SKM-1 (cell line): ENCODE measurements around the gene MCU.
"Not testable (repeated sequence)": the region's sequence is repeated elsewhere in the genome, so short reads cannot be mapped to it uniquely, and the experiment has no call there.

Experiments used
- DNase-seq: peaks from one replicate; lab custom pipeline; 2025; ENCODE audit not compliant: unreplicated experiment; lab: John Stamatoyannopoulos, UW

Gene MCU

DNA sequence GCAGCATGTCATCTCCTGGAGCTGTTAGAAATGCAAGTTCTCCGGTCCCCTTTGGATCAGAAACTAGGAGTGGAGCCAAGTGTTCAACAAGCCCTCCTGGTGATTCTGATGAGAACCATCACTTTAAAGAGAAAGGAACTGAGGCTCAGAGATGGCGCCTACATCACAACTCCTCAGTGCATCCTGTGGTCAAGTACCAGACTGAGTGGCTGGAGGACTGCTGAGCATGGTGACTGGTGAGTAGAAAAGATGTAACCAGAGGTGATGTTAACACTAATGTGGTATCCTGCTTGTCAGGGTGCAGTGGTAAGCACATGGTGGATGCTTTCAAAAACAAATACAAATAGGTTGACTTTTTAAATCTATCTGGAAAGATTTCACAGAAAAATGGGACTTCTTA is 198.1 kb downstream of the MCU start:
- DNase-seq = no peak

DNA sequence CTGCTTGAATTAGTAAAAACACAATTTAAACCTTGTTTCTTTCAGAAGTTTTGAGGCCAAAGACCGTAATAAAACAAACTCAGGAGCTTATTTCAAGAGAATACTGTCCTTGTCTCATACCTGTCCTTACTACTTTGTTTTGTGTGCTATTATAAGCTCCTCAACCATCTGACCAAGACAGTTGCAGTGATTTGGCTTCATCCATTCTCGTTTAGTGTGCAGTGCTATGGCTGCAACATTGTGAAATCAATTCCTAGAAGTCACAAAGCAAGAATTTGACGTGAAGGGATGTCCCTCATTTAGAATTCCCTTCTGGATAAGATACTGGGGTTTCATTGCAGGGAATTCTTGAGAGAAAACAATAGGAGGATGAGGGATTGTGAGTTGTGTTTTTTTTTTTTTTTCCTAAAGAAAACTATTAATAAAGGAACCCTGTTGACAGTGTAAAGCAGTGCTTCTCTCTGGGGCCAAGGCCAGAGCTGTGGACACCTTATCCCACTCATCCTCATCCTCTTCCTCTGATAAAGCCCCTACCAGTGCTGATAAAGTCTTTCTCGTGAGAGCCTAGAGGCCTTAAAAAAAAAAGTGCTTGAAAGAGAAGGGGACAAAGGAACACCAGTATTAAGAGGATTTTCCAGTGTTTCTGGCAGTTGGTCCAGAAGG is 201.3 kb downstream of the MCU start, which contains the start of gene OIT3:
Gene OIT3 (plus strand): TSS at position 604 of the 663 bp plus-strand sequence. CDS start 60 bp downstream, outside the sequence.
- DNase-seq = no peak

DNA sequence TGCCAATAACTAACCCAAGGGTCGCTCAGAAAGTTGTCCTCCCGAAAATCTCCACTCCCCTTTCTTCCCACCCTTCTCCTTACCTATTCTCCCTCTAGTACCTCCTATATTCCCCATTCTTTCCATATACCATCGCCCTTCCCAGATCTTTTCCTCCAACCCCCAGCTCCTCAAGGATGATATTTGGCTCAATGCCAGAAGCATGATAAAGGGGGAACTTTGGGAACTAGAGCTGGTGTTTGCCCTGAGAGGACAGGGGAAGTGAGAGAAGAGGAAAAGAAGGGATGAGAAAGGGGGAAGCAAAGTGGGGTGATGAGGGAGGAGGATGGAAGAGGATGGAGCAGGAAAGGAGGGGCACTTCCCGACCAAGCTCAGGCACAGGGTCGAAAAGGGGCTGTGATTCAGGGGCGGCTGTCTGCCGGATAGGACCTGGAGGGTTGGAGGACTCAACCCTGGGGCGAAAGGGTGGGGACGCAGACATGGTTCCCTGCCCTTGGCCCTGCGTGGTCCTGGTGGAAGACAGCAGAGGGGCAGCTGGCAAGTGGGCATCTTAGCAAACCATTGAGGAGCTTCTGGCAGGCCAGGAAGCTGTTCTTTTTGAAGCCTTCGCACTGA is 203.4 kb downstream of the MCU start:
- no peak for DNase-seq

DNA sequence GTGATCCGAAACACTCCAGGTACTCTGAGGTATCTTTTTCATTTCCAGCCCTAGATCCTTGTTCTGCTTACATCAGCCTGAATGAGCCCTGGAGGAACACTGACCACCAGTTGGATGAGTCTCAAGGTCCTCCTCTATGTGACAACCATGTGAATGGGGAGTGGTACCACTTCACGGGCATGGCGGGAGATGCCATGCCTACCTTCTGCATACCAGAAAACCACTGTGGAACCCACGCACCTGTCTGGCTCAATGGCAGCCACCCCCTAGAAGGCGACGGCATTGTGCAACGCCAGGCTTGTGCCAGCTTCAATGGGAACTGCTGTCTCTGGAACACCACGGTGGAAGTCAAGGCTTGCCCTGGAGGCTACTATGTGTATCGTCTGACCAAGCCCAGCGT is 206.7 kb downstream of the MCU start:
- no peak for DNase-seq

DNA sequence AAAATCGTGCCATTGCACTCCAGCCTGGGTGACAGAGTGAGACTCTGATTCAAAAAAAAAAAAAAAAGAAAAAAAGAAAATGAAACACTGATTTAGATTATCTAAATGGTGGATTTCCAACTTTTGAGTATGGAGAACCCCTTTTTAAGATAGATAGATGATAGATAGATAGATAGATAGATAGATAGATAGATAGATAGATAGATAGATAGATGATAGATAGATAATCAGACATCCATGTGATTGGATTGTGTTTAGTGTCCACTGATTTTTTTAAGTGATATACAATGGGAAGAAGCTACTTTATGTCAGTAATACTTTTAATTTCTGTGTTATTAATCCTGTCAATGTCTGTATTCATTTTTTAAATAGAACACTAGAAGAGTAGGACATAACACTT is 207.6 kb downstream of the MCU start:
- no peak for DNase-seq

DNA sequence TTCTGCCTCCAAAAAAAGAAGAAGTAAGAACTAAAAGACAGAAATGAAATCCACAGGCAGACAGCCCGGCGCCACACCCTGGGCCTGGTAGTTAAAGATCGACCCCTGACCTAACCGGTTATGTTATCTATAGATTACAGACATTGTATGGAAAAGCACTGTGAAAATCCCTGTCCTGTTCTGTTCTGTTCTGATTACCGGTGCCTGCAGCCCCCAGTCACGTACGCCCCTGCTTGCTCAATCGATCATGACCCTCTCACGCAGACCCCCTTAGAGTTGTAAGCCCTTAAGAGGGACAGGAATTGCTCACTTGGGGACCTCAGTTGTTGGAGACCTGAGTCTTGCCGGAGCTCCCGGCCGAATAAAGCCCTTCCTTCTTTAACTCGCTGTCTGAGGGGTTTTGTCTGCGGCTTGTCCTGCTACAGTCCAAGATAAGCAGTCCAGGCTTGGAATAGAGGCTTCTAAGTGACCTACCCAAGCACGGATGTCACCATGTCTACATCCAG is 212.1 kb downstream of the MCU start:
- not testable (repeated sequence) for DNase-seq

DNA sequence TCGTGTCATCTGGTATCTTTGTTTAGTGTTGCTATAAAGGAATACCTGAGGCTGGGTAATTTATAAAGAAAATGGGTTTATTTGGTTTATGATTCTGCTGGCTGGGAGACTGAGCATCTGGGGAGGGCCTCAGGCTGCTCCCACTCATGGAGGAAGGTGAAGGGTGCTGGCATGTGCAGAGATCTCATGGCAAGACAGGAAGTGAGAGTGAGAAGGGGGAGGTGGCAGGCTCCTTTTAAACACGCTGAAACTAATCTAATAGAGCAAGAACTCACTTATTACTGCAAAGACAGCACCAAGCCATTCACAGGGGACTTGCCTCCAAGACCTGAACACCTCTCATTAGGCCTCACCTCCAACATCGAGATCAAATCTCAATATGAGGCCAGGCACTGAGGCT is 212.9 kb downstream of the MCU start:
- no peak for DNase-seq

DNA sequence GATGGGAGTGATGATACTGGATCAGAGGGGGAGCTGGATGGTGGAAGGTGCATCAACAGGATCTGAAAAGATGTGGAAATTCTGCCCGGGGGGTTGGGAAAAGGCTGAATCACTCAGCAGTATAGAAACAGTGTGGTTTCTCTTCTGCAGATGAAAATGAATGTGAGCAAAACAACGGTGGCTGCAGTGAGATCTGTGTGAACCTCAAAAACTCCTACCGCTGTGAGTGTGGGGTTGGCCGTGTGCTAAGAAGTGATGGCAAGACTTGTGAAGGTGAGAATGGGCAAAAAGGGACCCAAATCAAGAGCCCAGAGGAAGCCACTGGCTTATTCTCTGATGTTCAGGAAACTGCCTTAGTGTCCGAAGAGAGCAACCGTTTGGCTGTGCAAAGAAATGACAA is 214.5 kb downstream of the MCU start:
- no peak for DNase-seq

DNA sequence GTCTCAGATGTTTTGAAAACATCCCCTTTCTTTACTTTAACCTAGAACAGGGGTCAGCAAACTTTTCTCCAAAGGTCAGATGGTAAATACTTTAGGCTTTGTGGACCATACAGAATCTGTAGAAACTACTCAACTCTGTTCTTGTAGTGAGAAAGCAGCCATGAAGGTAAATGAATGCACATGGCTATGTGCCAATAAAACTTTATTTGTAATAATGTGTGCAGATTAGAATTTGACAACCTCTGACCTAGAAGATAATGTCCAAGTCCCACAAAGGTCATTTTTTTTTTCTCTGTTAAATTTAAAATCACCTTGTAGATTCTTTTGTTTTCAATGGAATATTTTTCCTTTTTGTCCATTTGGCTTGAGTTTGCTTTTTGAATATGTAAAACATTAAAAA is 218.8 kb downstream of the MCU start:
- DNase-seq = no peak

DNA sequence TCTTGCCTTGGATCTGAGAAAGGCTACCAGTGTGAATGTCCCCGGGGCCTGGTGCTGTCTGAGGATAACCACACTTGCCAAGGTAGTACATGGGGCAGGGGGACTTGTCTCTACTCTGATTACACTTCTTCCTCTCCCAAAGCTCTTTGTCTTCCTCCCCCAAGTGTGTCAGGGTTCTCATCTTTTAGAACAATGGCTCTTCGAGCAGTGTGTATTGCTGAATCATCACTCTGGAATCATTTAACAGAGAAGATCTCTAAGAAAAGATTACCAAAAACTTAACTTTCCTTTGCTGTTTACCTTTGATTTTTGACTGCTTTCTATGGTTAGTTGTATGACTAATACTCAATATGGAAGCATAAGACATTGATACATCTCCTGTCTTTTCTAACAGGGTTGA is 219.8 kb downstream of the MCU start:
- no peak for DNase-seq

DNA sequence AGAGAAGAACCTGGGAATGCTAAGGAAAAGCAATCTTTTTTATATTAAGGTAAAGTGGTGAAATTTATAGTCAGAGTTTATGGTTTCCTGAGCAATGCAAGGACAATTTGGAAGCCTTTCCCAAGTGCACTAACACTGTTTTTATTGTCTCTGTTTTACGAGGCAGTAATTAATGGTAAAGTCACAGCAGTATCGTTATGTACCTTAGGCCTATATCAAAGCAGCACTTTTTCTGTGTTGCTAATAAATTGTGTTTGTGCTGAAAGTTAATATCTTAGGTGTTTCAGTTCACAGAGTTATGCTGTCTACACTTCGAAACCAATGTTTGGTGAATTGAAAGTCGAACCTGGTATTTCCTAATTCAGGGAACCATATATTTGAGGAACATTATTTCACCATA is 220.8 kb downstream of the MCU start:
- DNase-seq = no peak

DNA sequence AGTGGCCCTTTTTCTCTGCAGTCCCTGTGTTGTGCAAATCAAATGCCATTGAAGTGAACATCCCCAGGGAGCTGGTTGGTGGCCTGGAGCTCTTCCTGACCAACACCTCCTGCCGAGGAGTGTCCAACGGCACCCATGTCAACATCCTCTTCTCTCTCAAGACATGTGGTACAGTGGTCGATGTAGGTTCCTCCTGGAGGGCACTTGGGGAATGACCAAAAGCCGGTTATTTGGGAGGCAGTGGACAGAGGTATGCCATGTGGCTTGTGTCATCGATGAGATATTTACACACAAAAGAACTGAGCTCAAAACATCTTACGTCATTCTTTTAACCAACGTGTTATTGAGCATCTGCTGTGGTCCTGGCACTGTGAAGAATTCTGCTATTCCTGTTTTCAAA is 221.3 kb downstream of the MCU start:
- no peak for DNase-seq

DNA sequence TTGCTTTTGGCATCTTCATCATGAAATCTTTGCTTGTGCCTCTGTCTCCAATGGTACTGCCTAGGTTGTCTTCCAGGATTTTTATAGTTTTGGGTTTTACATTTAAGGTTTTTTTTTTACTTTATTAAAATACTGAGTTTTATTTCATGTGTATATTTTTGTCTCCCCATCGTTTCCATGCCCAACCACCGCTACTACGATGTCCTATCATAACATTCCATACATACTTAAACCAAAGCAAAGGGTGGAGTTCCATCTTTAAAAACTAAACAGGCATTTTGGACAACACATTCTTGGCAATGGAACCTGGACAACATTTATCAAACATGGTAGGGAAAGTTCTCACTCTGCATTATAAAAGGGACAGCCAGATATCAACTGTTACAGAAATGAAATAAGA is 225.3 kb downstream of the MCU start:
- DNase-seq = not testable (repeated sequence)

DNA sequence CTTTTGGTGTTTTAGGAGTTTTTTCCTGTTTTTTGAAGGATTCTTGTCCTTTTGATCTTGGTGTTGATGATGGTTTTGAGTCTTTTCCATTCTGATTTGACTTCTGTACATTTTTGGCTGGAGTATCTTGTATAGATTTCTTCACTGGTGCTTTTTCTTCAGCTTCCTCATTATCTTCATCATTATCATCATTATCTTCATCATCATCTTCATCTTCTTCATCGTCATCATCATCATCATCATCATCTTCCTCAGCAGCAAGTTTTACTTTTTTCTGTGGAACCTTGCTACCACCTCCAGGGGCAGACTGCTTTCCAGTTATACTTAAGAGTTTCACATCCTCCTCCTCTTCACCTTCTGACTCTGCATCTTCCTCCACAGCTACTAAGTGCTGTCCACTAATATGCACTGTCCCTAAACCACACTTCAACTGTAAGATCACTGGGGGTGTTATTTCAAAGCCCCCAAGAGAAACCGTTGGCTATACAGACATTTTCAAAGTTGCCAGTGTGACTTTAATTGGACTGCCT is 225.9 kb downstream of the MCU start:
- not testable (repeated sequence) for DNase-seq

DNA sequence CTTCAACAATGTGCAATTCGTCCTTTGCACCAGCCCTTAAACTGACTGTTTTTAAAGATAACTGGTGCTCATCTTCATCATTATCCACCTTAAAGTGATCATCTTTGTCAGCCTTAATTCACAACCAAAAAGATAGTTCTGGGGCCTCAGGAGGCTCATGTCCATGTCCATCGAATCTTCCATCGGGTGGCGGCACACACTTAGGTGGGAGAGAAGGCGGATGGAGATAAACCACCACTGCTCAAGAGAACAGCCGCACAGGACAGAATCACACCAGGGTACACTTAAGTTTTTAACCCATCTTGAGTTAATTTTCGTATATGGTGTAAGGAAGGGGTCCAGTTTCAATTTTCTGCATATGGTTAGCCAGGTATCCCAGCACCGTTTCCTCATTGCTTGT is 226.4 kb downstream of the MCU start:
- DNase-seq = no peak

DNA sequence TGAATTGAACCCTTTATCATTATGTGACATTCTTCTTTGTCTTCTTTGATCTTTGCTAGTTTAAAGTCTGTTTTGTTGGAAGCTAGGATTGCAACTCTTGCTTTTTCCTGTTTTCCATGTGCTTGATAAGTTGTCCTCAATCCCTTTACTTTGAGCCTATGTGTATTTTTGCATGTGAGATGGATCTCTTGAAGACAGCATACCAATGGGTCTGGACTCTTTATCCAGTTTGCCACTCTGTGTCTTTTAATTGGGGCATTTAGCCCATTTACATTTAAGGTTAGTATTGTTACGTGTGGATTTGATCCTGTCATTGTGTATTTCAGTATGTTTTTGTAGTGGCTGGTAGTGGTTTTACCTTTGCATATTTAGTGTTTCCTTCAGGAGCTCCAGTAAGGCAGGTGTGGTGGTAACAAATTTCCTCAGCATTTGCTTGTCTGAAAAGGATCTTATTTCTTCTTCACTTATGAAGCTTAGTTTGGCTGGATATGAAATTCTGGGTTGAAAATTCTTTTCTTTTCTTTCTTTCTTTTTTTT is 229.3 kb downstream of the MCU start:
- DNase-seq = not testable (repeated sequence)

DNA sequence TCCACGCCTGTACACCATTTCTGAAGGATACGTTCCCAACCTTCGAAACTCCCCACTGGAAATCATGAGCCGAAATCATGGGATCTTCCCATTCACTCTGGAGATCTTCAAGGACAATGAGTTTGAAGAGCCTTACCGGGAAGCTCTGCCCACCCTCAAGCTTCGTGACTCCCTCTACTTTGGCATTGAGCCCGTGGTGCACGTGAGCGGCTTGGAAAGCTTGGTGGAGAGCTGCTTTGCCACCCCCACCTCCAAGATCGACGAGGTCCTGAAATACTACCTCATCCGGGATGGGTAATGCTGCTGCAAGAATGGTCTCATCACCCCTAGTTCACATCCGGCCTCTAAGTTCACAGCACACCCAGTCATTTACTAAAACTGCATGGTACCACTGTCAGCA is 232.4 kb downstream of the MCU start:
- no peak for DNase-seq

DNA sequence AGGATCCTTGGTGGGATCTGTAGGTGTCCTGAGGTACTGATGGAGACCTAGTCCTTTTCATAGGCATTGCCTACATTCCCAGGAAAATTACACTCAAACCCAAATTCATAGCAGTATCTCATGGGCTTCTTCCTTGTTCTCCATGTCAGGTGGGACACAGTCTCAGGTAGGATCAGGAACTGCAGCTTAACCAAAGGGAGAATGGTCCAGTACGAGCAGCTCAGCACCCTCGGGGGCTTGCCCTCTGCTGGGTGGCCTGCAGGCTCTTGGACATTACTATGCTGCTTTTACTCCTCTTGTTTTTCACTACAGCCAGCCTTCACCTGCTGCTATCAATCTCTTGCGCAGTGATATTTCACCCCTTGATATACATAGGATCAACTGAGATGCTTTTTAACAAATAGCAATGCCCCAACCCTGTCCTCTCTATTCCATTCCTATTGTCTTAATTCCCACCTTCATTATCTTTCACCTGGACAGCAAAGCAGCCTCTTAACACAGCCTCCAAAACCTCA is 234.1 kb downstream of the MCU start:
- DNase-seq = no peak

DNA sequence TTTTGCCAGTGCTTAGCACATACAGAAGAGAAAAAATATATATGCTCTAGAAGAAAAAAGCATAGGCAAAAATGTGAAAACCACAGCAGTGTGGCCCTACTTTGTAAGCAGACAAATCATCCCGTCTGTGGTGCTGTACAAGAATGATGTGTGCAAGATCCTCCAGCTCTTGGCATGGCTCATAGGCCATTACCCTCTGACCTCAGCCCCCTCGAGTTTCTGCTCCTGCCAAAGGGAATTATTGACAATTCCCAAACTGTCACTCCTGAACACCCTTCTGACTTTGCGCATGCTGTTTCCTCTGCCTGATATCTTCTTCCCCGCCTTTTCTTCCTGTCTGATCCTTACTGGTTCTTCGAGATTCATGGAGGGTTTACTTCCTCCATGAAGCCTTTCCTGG is 235.5 kb downstream of the MCU start:
- DNase-seq = no peak

DNA sequence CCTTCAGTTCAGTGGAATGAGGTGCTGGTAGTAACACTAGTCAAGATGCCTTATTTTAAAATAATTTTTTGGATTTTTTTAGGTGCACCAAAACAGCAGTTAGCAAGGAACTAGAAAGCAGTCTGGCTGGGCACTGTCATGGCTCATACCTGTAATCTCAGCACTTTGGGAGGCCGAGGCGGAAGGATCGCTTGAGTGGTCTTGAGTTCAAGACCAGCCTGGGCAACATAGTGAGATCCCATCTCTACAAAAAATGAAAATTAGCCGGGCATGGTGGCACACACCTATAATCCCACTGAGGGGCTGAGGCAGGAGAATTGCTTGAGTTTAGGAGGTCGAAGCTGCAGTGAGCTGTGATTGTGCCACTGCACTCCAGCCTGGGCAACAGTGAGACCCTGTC is 236.9 kb downstream of the MCU start:
- no peak for DNase-seq

DNA sequence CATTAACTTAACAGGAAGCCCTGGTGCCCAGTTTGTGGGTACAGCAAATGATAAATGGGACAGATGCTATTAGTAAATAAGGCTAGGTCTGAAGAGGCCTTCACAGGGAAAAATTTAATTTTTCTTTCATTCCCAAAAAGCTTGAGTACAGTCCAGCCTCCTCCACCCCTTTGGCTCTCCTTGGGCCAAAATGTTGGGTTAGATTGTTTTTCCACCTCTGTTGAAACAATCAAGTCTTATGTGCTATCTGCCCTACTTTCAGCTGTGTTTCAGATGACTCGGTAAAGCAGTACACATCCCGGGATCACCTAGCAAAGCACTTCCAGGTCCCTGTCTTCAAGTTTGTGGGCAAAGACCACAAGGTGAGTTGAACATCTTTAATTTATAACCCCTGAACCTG is 238.3 kb downstream of the MCU start:
- no peak for DNase-seq
